Fibroblast of skin of abdomen (primary cell): ENCODE measurements around the gene STIM1.
A peak's percentile ranks its signal among the peaks of the same experiment; 100 is the strongest.

Experiments
- DNase-seq: peaks from one replicate; pipeline ENCODE4 v3.0.0-alpha.2; 2013

Gene STIM1

DNA sequence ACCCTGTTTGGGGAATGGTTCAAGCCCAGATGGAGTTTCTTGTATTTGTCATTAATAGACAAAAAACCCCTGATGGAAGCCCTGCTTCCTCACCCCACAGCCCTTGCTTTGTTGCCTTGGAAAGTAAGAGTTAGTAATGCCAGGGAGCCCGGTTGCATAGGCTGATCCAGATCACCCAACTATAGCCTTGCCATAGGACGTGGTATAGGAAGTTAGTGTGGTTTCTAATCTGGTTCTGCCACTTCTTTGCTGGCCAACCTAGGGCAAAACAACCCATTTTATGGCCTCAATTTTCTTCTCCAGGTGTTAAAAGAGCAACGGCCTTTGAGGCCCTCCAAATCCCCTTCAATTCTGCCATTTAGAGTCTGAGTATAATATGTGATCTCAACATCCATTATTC is 97.9 kb downstream of the STIM1 start:
- no peak for DNase-seq

GRCh38 chr11:3954448-3955298 is 99.2 kb downstream of the STIM1 start:
- DNase-seq: no peak

GRCh38 chr11:3955299-3955665 is 99.8 kb downstream of the STIM1 start:
- no peak for DNase-seq

DNA sequence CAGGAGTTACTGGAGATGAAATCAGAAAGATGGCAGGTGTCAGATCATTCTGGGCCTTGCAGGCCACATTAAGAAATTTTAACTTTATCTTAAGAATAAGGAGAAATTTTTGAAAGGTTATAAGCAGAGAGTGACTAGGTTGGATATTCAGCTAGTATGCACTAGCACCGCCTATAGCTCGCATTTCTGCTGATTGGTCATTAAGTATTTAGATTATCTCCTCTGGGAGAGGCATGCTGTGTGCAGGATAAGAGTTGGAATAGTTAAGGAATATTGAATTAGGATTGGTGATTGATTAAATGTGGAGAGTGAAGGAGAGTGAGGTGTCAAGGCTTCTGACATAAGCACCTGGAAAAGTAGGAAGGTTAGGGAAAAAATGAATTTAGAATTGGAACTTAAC is 100.6 kb downstream of the STIM1 start:
- no peak for DNase-seq

DNA sequence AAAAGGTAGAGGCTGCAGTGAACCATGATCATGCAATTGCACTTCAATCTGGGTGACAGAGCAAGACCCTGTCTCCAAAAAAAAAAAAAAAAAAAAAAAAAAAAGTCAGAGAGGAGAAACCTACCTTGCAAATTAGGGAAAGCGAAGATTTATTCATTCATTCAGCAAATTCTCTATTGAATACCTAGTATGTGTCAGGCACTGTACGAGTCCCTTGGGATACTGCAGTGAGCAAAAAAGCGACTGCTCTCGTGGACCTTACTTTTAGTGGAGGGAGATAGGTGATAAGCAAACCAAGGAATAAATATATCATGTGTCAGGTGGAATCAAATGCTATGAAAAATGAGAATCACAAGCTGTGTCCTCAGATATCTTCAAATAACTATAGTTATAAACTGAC is 101.3 kb downstream of the STIM1 start:
- no peak for DNase-seq

- DNase-seq: no peak
These were observed 102.0 kb downstream of the STIM1 start for GRCh38 chr11:3957437-3957836.

DNA sequence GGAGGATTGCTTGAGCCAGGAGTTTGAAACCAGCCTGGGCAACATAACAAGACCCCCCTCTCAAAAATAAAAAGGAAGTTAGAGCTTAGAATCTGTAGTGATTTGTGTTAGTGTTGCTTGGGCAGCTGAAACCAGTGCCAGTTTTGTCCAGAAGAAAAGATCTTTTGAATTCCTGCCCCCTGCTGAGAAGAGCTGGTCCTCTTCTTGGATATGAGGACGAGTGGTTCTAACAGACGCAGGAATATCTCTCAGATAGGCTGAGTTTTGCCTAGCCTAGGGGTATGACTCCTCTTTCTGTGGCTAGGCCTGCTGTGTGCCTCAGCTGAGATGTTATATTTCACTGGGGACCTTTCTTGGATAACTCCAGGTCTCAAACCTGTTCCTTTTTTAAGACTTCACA is 102.8 kb downstream of the STIM1 start:
- DNase-seq: no peak

DNA sequence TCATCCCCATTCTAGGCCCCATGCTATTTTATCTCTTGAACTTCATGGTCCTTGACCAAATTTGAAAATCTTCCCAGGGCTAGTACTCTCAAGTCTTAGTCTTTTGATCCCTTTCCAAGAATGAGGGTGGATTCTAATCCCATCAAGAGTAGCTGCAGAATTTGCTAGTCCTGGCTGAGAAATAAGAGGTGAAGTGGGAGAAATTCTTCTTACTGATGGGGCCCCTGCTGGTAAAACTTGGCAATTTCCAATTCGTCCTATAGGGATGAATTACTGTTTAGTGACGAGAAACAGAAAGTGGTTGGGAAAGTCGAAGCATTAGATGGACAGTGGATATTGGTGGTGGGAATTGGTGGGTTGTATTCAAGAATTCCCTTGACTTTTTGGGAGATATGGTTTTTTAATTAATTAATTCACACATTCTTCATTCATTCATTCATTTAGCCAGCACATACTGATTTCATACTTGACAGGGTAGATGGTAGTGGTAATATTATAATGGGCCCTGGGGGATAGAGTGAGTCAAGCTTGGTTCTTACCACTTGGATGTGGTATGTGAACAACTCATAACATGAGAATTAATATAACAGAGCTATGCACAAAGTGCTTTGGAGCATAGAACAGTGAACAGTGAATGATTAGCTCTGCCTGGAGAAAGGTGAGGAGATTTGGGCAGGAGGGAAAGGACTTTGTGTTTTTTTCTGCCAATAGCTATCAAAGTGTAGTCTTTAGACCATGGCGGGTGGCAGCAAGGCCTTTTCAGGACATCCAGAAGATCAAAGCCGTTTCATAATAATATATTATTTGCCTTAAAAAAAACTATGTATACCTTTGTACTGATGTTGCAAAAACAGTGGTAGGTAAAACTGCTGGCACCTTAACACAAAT is 103.8 kb downstream of the STIM1 start:
- peak; percentile 83 for DNase-seq

- DNase-seq: peak; percentile 39
These were observed 104.4 kb downstream of the STIM1 start for GRCh38 chr11:3959903-3960265.

GRCh38 chr11:3962406-3962840 is 107.0 kb downstream of the STIM1 start:
- DNase-seq: no peak

DNA sequence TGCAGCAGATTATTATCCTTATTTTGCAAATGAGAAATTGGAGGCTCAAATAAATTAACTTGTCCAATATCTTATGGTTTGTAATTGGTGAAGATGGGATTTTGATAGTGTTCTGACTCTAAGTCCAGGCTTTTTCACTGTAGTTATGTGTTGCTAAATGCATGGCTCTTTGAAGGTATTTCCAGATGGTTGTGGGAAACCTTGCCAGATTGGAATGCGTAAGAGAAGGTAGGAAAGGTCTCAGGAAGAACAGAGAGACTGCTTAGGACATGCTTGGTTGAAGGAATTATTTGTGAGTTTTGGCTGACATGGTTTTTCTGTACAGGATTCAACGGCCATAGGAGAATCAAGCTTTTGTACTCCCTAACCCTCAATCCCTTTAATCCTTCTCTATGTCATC is 108.6 kb downstream of the STIM1 start:
- no peak for DNase-seq

DNA sequence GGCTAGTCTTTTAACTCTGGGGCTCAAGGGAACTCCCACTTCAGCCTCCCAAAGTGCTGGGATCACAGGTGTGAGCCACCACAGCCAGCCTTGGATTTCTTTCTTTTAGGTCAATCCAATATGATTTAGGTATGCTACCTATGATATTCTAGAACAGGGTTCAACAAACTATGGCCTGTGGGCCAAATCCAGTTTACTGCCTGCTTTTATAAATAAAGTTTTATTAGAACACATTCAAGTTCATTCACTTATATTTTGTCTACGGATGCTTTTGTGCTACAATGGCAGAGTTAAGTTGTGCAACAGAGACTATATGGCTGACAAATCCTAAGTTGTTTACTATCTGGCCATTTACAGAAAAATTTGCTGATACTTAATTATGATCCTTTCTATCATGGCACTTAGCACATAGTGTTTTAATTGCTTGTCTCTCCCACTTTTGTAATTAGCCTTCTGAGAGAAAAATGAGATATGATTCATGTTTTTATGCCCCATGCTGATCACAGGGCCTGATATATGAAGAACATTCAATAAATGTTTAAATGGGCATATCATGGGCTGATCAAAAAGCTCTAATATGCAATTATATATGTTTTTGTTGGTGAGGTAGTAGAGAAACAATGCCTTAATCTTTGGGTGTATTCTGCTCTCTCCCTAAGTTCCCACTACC is 109.6 kb downstream of the STIM1 start:
- DNase-seq: no peak

- no peak for DNase-seq
These were observed 112.2 kb downstream of the STIM1 start for GRCh38 chr11:3967695-3968094.

DNA sequence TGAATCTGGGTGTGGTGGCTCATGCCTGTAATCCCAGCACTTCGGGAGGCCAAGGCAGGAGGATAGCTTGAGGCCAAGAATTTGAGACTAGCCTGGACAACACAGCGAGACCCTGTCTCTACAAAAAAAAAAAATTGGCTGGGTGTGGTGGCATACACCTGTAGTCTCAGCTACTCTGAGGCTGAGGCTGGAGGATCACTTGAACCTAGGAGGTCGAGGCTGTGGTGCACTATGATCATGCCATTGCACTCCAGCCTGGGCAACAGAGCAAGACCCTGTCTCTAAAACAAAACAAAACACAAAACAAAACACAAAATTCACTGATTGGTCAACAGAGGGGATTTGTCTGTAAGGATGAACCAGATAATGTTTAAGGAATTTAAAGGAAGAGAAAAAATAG is 113.7 kb downstream of the STIM1 start:
- no peak for DNase-seq

DNA sequence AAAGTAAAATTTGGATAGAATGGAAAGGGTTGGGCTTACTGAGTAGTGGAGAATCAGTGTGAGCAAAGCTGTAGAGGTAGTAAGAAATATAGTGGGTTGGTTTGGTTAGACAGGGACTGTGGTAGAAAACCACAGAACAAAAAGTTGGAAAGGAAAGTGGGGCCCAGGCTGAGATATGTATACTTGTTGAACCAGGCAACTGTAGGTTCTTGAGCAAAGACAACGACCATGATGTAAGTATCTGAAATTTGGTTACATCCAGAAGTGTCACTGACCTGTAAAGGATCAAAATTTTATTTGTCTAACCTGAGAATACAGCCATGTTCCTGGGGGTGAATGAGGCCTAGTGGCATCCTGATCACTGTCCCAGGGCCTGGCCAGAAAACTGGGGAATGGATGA is 114.1 kb downstream of the STIM1 start:
- no peak for DNase-seq

DNA sequence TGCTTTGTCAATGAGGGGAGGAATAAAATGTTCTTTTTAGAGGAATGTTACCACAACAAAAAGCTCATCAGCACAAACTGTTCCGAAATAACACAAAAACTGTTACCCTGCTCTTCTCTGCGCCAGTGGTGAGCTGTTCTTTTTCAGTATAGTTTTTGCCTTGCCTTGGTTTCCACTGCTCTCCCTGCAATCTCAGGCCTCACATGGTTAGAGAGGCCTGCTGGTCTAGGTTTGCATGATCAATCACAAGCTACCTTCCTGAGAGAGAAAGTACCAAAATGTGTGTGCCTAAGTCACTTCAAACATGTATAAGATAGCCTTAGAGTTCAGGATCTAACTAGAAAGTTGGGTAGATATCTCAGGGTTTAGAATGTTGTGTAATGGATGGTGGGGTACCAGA is 114.6 kb downstream of the STIM1 start:
- DNase-seq: no peak

DNA sequence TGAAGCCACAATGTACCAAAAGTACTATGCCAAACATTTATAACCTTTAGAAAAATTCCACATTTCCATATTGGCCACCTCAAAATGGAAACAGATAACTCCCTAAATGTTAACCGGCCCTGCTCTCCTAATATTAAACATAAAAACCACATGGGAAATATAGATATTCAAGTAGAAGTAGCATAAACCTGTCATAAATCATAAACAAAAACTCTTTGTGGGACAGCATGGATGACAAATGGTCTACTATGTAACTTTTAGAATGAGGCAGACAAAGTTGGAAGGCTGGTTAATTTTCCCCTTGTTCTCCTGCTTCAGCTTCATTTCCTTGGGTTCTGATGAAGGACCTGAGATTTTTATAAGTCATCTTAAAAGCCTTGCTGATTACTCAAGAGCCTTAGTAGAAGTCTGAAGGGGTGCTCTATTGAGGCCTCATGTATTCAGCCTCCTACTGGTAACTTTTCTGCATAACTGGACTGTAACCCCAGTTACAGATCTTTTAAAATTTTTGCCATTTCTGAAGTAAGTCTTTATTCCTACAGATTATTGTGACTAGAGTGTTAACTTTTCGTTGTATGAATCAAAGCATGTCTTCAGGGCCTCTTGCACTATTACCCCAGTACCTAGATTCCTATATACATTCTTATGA is 116.4 kb downstream of the STIM1 start:
- no peak for DNase-seq

DNA sequence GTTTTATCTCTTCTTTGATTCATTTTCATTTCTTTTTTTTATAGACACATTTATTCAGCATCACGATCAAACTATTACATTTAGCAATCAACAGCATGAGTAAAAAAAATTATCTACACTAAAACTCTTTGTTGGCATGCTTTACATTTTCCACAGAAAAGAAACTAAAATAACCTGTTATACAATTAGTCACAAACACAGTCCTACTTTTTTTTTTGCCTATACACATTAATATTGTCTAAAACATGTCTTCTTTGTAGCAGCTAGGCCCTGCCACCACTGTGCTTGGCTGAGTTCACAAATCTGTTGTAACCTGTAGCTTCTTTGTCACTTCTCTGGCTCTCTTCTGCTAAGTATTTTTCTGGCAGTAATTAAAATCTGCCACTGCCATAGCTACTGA is 117.0 kb downstream of the STIM1 start:
- DNase-seq: no peak

DNA sequence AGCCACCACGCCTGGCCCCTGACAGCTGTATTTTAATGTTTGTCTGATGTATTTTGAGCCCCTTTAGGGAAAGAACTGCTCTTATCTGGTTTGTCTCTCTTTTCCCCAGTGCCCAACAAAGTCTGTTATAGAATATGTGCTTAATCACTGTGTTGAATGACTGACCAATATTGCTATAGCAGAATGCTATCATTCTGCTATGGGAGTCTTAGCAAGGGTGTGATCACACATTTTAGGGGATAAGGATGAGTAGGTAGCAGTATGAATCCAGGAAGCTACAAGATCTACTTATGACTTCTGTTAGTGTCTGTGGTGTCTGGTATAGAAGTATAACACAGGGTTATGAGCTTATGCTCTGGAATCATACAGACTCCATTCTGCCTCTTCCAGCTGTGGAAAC is 121.6 kb downstream of the STIM1 start:
- no peak for DNase-seq

GRCh38 chr11:3981084-3981633 is 125.7 kb downstream of the STIM1 start:
- DNase-seq: no peak

DNA sequence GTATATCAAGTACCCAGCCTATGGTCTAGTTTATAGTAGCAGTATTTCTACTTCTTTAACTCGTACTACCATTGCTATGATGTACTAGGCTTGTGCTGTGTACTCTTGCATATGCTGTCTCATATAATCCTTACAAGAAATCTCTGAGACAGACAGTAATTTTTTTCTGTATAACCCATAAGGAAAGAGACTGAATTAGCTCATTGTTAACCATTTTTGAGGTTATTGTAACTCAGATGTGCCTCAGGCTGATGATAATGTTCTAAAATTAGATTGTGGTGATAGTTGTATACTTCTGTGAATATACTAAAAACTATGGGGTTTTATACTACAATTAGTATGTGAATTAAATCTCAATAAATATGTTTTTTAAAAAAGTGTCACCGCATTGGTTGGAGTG is 127.0 kb downstream of the STIM1 start:
- no peak for DNase-seq

DNA sequence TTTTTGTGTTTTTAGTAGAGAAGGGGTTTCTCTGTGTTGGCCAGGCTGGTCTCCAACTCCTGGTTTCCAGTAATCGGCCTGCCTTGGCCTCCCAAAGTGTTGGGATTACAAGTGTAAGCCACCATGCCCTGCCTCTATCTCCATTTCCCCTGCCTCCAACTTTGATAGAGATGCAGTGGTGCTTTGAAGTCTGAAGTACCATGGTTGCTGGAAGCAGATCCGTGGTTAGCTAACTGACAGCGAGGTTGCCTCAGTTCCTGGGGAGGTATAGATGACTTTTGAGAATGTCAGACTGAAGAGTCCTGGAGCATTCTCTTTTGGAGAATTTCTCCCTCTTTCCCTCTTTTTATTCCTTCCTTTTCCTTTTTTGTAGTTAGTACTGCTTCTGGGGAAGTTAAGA is 127.6 kb downstream of the STIM1 start:
- DNase-seq: no peak

GRCh38 chr11:3984896-3985295 is 129.4 kb downstream of the STIM1 start:
- peak; percentile 18 for DNase-seq
